ENCODE data around the gene MINDY2. TPM values are rescaled to one million over a fixed set of nuclear protein-coding genes. Genes with fewer than 3 reads are reported as not detected.
A peak's percentile ranks its signal among the peaks of the same experiment; 100 is the strongest.
"Not testable (repeated sequence)": the region's sequence is repeated elsewhere in the genome, so short reads cannot be mapped to it uniquely, and the experiment has no call there.

MINDY2 gene
- total and polyA plus RNA-seq, 7 donors: 3.3 to 11.3 (median 6.0) TPM

DNA sequence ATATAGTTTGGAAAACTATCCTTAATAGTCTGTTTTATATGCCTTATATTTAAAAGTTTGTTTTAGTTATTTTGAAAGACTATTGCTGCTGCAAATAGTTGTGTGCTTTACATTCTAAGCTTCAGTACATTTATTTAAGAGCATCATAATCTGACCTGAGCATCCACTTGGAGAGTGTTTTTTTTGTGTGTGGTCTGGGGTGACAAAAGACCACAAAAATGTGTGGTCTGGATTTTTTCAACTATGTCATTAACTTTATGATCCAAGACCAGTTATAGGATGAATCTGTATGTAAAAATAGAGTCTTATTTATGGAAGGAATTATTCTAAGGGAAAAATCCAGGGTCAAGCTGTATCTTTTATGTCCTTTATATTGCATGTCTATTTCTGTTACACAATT, 85.0 kb downstream of the MINDY2 start:
- TF ChIP-seq CTCF (IDR thresholded peaks at IDR 0.05): no peak
- Histone ChIP-seq H3K4me1 (no peaks in the 10 kb centered on the region), H3K27me3 (ENCODE audit: insufficient read depth in 3 of 3, low read length in 2 of 3) (no peaks in the 10 kb centered on the region), H3K27ac (no peak overlapping the region), H3K4me3 (no peak overlapping the region), H3K9me3 (no peaks in the 10 kb centered on the region), H3K36me3 (ENCODE audit: insufficient read depth in 1 of 2, low read depth in 1 of 2) (peaks cover 0 to 39% of the 10 kb centered on the region in 2 donors)
- DNase-seq (no peak), ATAC-seq (no peak)
- intact Hi-C loops (cut with DNase I): no loop called here

DNA sequence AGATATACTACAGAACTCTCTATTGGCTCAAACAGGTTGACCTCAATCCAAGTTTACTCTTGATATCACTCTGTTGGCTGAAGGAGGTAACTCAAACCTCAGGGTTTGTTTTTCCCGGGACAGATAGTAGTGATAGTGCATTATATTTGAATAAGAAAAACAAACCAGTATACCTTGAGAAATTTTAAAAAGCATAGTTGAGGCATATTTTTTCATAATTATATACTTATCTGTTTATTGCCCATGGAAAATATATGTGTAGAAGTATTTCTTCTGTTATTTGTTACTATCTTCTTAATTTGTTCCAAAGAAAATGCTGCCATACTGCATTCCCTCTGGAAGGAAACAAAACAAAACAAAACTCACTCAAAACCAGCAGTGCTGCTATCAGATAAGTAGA, 85.5 kb downstream of the MINDY2 start:
- ATAC-seq; H3K27me3 ChIP-seq (ENCODE audit: insufficient read depth in 3 of 3, low read length in 2 of 3); H3K9me3 ChIP-seq; H3K4me1 ChIP-seq; H3K27ac ChIP-seq; DNase-seq; intact Hi-C loops (cut with DNase I); H3K4me3 ChIP-seq: not testable (repeated sequence)
- WGBS, 3 donors: 38 to 69% (median 47%) methylated on average over 1 of the region's 1 CpG
- H3K36me3 ChIP-seq (ENCODE audit: insufficient read depth in 1 of 2, low read depth in 1 of 2): peaks cover 0 to 35% of the 10 kb centered on the region in 2 donors

DNA sequence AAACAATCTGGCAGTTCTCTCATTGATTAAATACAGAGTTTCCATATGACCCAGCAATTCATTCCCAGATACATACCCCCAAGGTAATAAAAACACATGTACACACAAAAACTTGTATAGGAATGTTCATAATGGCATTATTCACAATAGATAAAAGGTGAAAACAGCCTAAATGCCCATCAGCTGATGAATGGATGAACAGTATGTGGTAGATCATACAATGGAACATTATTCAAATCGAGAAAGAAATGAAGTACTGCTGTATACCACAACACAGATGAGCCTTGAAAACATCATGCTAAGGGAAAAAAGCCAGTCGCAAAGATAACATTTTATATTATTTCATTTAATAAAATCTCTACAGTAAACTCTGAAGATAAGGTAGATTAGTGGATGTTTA, 91.2 kb downstream of the MINDY2 start:
- Histone ChIP-seq H3K4me1 (no peaks in the 10 kb centered on the region), H3K4me3 (no peak overlapping the region), H3K27ac (no peak overlapping the region), H3K36me3 (ENCODE audit: insufficient read depth in 1 of 2, low read depth in 1 of 2) (no peaks in the 10 kb centered on the region), H3K9me3 (no peaks in the 10 kb centered on the region), H3K27me3 (ENCODE audit: insufficient read depth in 3 of 3, low read length in 2 of 3) (no peaks in the 10 kb centered on the region)
- WGBS, 3 donors: 88 to 96% (median 93%) methylated on average over 2 of the region's 2 CpGs
- no peak for ATAC-seq
- DNase-seq: no peak
- intact Hi-C loops (cut with DNase I): no loop called here
- TF ChIP-seq CTCF (IDR thresholded peaks at IDR 0.05): no peak

- intact Hi-C loops (cut with DNase I): no loop called here
These were observed 93.7 kb downstream of the MINDY2 start for GRCh38 chr15:58864602-58865424.

More at GRCh38 chr15:58864602-58865424, 93.7 kb downstream of the MINDY2 start:
- H3K4me3 ChIP-seq: peak overlapping the region; percentile 55
- no peak for TF ChIP-seq CTCF (IDR thresholded peaks at IDR 0.05)
- no peaks in the 10 kb centered on the region for H3K4me1 ChIP-seq
- H3K36me3 ChIP-seq (ENCODE audit: insufficient read depth in 1 of 2, low read depth in 1 of 2): no peaks in the 10 kb centered on the region
- no peaks in the 10 kb centered on the region for H3K27me3 ChIP-seq (ENCODE audit: insufficient read depth in 3 of 3, low read length in 2 of 3)
- WGBS, 3 donors: 16 to 20% (median 18%) methylated on average over 43 to 54 of the region's 54 CpGs
- no peak overlapping the region for H3K27ac ChIP-seq
- peak; percentile 49 to 73 for DNase-seq
- H3K9me3 ChIP-seq: no peaks in the 10 kb centered on the region
- ATAC-seq: peak; percentile 56 to 75 (median 67)
